Eye (tissue), 1 donor: ENCODE results near the gene TNN.

ENCODE experiments used
- DNase-seq: peaks from one replicate; pipeline ENCODE4 v3.0.0-alpha.2; 2015

Gene TNN

GRCh38 chr1:175147569-175147968 is 79.9 kb downstream of the TNN start:
- no peak for DNase-seq

GRCh38 chr1:175148068-175148467 is 80.4 kb downstream of the TNN start:
- DNase-seq: no peak

- no peak for DNase-seq
Measured at GRCh38 chr1:175150596-175151319, 83.1 kb downstream of the TNN start.

- DNase-seq: peak; percentile 86
Measured at GRCh38 chr1:175152006-175152652, 84.5 kb downstream of the TNN start.

GRCh38 chr1:175154629-175155472 is 87.2 kb downstream of the TNN start:
- peak; percentile 76 for DNase-seq

- no peak for DNase-seq
Measured at GRCh38 chr1:175155473-175155856, 87.8 kb downstream of the TNN start.

GRCh38 chr1:175155936-175156335 is 88.3 kb downstream of the TNN start:
- DNase-seq: no peak

- no peak for DNase-seq
Measured at GRCh38 chr1:175157200-175157599, 89.6 kb downstream of the TNN start.

- DNase-seq: peak; percentile 26
Measured at GRCh38 chr1:175158170-175158591, 90.5 kb downstream of the TNN start.

GRCh38 chr1:175162955-175163354 is 95.3 kb downstream of the TNN start:
- peak; percentile 66 for DNase-seq

GRCh38 chr1:175163702-175164101 is 96.1 kb downstream of the TNN start:
- no peak for DNase-seq

- DNase-seq: no peak
Measured at GRCh38 chr1:175164751-175165150, 97.1 kb downstream of the TNN start.

GRCh38 chr1:175166746-175167145 is 99.1 kb downstream of the TNN start:
- DNase-seq: no peak

- no peak for DNase-seq
Measured at GRCh38 chr1:175167861-175168260, 100.2 kb downstream of the TNN start.

GRCh38 chr1:175168782-175169181 is 101.1 kb downstream of the TNN start:
- DNase-seq: no peak

GRCh38 chr1:175169286-175170018 is 101.8 kb downstream of the TNN start:
- DNase-seq: no peak

- DNase-seq: no peak
Measured at GRCh38 chr1:175171036-175171913, 103.6 kb downstream of the TNN start.

GRCh38 chr1:175172503-175172902 is 104.9 kb downstream of the TNN start:
- no peak for DNase-seq

- DNase-seq: no peak
Measured at GRCh38 chr1:175173531-175173930, 105.9 kb downstream of the TNN start.

GRCh38 chr1:175174309-175175102 is 106.9 kb downstream of the TNN start:
- DNase-seq: no peak

GRCh38 chr1:175176246-175176645 is 108.6 kb downstream of the TNN start:
- no peak for DNase-seq
